Mesodermal cell (in vitro differentiated cells): Measurements from ENCODE around the gene CNGB1.

Experiments
- H3K27ac ChIP-seq: 2 replicates; pipeline ENCODE4 v1.7.0; 2013; ENCODE audit warnings: mild to moderate bottlenecking, low read depth, low read length, moderate library complexity; ENCODE audit not compliant: severe bottlenecking
- H3K36me3 ChIP-seq: 2 replicates; pipeline ENCODE4 v1.7.1; 2013; ENCODE audit warnings: mild to moderate bottlenecking, low read length, moderate library complexity; ENCODE audit not compliant: control insufficient read depth, insufficient read depth
- H3K4me1 ChIP-seq: one replicate; pipeline ENCODE4 v1.7.1; 2013; ENCODE audit warnings: mild to moderate bottlenecking, low read length; ENCODE audit not compliant: insufficient read depth, control insufficient read depth, poor library complexity, severe bottlenecking
- H3K4me3 ChIP-seq: 2 replicates; pipeline ENCODE4 v1.7.0; 2013; ENCODE audit warnings: low read length, control low read depth, mild to moderate bottlenecking; ENCODE audit not compliant: insufficient read depth, poor library complexity, severe bottlenecking; ENCODE audit errors: extremely low read depth
- H3K9me3 ChIP-seq: 2 replicates; pipeline ENCODE4 v1.7.1; 2013; ENCODE audit warnings: mild to moderate bottlenecking, low read length, moderate library complexity; ENCODE audit not compliant: control insufficient read depth
- WGBS, 2 experiments: methylation state at CpG; one replicate each; pipeline ENCODE4 v1.1.5; 2013; ENCODE audit warnings: missing lambda C conversion rate in 2 of 2; ENCODE audit not compliant: insufficient coverage in 2 of 2; 5-methylcytosine and 5-hydroxymethylcytosine counted together

The CNGB1 gene

DNA sequence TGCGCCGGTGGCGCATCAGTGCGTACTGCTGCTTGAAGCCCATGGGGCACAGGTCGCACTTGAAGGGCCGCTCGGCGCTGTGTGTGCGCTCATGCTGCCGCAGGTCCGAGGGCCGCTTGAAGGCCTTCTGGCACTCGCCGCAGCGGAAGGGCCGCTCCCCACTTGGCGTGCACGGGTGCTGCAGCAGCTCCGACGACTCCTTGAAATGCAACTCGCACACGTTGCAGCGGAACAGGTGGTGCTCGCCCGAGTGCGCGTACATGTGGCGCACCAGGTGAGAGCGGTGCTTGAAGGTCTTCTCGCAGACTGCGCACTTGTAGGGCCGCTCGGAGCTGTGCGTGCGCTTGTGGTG lies 26.2 kb upstream of the CNGB1 start:
- WGBS, 2 experiments: 95 to 98% methylated on average over 35 of the region's 35 CpGs

GRCh38 chr16:57996406-57997175 lies 25.7 kb upstream of the CNGB1 start:
- Histone ChIP-seq H3K4me1 (peaks cover 14% of the 10 kb centered on the region), H3K4me3 (no peak overlapping the region), H3K36me3 (peaks cover 40% of the 10 kb centered on the region), H3K27ac (no peak overlapping the region), H3K9me3 (no peaks in the 10 kb centered on the region)
- WGBS, 2 experiments: 97% methylated on average over 59 to 62 of the region's 62 CpGs

More for the DNA sequence above, 26.2 kb upstream of the CNGB1 start:
- H3K9me3 ChIP-seq: no peaks in the 10 kb centered on the region
- no peak overlapping the region for H3K27ac ChIP-seq
- peaks cover 14% of the 10 kb centered on the region for H3K4me1 ChIP-seq
- H3K4me3 ChIP-seq: no peak overlapping the region
- peaks cover 40% of the 10 kb centered on the region for H3K36me3 ChIP-seq

DNA sequence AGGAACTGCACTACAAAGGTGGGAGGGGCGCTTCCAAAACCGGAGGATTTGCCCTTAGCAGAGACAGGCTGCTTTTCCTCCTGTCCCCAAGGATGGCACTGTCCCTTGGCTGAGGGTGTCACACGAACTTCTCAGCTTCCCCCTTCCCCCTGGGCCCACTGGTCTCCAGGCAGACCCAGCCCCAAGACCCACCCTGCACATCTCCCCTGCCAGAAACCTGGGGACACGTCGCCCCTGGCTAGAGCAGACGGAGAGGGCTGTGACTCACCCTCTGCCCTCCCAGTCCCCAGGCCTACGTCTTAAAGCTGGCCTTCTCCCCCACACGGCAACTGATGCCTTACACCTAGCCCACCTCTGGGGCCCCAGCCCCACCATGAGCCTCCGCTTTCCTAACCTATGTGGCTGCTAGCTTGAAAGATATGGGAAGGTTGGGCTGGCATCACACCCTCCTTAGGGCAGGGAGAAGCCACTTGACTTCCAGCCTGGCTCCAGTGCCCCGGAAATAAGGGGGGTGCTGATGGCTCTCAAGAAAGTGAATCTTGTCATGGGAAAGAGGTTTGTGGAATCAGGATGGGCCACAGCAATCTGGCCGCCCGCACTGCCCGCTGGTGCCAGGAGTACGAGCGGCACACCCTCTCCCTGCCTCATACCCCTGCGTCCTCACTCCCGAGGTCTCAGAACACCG lies 24.9 kb upstream of the CNGB1 start:
- WGBS, 2 experiments: 87 to 94% methylated on average over 7 to 14 of the region's 18 CpGs
- no peak overlapping the region for H3K4me3 ChIP-seq

DNA sequence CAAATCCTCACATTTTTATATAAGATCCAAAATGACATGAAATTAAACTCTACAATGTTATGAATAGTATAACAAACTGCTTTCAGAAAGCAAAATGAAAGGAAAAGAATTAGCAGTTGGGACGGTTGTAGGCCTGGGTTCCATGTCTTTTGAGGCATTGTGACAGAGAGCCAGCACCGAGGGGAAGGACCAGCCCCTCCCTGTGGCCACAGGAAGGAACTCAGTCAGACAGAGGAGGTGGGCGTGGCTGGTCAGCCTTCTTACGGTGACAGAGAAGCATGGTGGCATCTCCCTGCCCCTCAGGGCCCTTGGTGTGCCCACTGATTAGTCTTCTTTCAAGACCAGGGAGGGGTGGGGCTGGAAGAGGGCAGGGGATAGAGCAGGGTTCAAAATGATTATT lies 23.9 kb upstream of the CNGB1 start:
- Histone ChIP-seq H3K27ac (no peak overlapping the region), H3K36me3 (peaks cover 40% of the 10 kb centered on the region), H3K9me3 (no peaks in the 10 kb centered on the region), H3K4me3 (no peak overlapping the region), H3K4me1 (peaks cover 14% of the 10 kb centered on the region)
- WGBS, 2 experiments: 33 to 52% methylated on average over 2 to 4 of the region's 4 CpGs

More for the DNA sequence above, 24.9 kb upstream of the CNGB1 start:
- no peak overlapping the region for H3K27ac ChIP-seq
- no peaks in the 10 kb centered on the region for H3K9me3 ChIP-seq
- H3K36me3 ChIP-seq: peaks cover 40% of the 10 kb centered on the region
- H3K4me1 ChIP-seq: peaks cover 14% of the 10 kb centered on the region

DNA sequence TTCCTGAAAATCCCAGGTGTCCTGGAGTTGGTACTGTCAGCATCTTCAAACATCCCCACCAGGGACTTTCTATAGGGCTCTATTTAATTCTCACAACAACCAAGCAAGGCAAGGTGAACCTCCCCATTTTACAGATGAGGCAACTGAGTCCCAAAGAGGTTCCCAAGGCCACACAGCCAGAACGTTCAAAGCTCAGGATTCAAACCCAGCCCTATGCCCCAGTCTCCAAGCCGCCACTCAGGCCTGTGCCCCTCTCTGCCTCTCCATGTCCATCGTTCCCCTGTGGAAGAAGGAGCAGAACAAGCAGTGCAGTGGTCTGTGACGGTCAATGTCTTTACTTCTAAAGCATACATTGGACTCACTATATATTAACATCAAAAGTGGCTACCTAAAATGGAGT lies 23.4 kb upstream of the CNGB1 start:
- no peaks in the 10 kb centered on the region for H3K9me3 ChIP-seq
- H3K4me1 ChIP-seq: peaks cover 14% of the 10 kb centered on the region
- H3K4me3 ChIP-seq: no peak overlapping the region
- 97 to 100% methylated on average over 3 of the region's 4 CpGs for WGBS, 2 experiments
- no peak overlapping the region for H3K27ac ChIP-seq
- peaks cover 40% of the 10 kb centered on the region for H3K36me3 ChIP-seq

GRCh38 chr16:57993897-57994296 lies 23.0 kb upstream of the CNGB1 start:
- Histone ChIP-seq H3K27ac (no peak overlapping the region), H3K4me1 (peaks cover 11% of the 10 kb centered on the region), H3K4me3 (no peak overlapping the region), H3K9me3 (no peaks in the 10 kb centered on the region), H3K36me3 (peaks cover 40% of the 10 kb centered on the region)
- WGBS, 2 experiments: 89 to 100% methylated on average over 2 to 3 of the region's 5 CpGs

GRCh38 chr16:57993438-57993837 lies 22.5 kb upstream of the CNGB1 start:
- H3K36me3 ChIP-seq: peaks cover 40% of the 10 kb centered on the region
- 94 to 95% methylated on average over 6 to 8 of the region's 8 CpGs for WGBS, 2 experiments
- H3K4me3 ChIP-seq: no peak overlapping the region
- peaks cover 8% of the 10 kb centered on the region for H3K4me1 ChIP-seq
- H3K9me3 ChIP-seq: no peaks in the 10 kb centered on the region
- no peak overlapping the region for H3K27ac ChIP-seq

DNA sequence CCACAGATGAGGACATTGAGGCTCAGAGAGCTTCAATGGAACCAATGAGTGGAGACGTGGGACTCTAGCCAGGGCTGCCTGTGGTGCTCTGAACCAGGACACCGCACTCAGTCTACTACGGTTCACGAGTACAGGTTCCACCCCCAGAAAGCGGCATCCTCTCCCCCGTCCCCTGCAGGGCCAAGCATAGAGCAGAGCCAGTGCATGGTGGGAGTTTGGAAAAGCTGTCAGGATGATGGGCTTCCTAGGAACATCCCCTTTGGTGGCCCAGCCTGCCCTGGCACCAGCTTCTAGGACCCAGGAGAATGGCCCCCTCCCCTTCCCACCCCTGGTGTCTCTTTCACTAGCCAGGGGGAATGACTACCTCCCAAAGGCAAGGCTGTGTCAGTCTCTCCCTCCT lies 21.2 kb upstream of the CNGB1 start:
- H3K4me3 ChIP-seq: no peak overlapping the region
- H3K9me3 ChIP-seq: no peaks in the 10 kb centered on the region
- WGBS, 2 experiments: 90 to 95% methylated on average over 6 of the region's 6 CpGs
- H3K4me1 ChIP-seq: peaks cover 5% of the 10 kb centered on the region
- no peak overlapping the region for H3K27ac ChIP-seq
- peaks cover 28% of the 10 kb centered on the region for H3K36me3 ChIP-seq

DNA sequence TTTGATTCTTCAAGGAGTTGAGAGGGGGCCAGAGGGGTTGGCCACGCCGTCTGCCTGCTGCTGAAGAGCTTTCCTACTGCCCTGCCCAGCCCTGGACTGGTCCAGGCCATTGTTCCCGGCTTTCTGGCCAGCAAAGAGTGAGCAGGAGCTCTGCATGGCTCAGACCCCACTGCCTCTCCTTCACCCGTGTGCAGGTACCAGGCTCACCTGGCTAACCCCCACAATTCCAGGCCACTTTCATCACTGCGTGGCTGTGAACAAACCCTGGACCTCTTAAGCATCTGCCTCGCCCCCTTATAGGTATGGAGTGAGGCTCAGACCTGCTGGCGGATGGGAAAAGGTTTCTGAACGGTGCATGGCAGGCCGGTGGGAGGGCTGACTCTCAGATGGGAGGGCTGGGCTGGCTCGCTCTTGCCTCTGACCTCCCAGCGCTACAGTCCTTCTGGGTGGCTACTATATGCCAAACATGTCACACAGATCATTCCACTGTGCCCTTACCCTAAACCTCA lies 20.7 kb upstream of the CNGB1 start:
- Histone ChIP-seq H3K4me3 (no peak overlapping the region), H3K36me3 (peaks cover 26% of the 10 kb centered on the region), H3K4me1 (peaks cover 5% of the 10 kb centered on the region), H3K9me3 (no peaks in the 10 kb centered on the region), H3K27ac (no peak overlapping the region)
- WGBS, 2 experiments: 92 to 94% methylated on average over 8 to 9 of the region's 11 CpGs

DNA sequence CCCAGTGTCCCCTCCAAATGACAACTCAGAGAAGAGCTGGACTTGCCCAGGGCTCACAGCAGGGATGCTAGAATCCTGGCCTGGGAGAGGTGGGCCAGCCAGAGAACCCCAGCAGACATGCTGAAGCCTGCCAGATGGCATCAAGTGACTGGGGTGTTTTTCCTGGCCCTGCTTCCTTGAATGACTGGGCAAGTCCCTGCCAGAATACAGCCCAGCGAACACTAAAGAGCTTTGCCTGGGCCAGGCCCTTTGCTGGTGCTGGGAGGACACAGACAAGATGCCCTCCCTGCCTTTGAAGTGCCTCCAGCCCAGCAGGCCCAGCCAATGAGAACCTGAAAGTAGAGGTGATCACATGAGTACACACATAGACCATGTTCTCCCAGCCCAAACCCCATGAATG lies 18.0 kb upstream of the CNGB1 start:
- H3K4me3 ChIP-seq: no peak overlapping the region
- WGBS, 2 experiments: 75% methylated on average over 1 of the region's 1 CpG; no CpG with 5 or more reads in 1 of the 2 experiments
- no peaks in the 10 kb centered on the region for H3K4me1 ChIP-seq
- H3K36me3 ChIP-seq: peaks cover 5% of the 10 kb centered on the region
- H3K27ac ChIP-seq: no peak overlapping the region
- no peaks in the 10 kb centered on the region for H3K9me3 ChIP-seq
